Heart left ventricle (tissue), 16 donors: ENCODE measurements around the gene COMTD1. TPM values are rescaled to one million over a fixed set of nuclear protein-coding genes. Genes with fewer than 3 reads are reported as not detected.
A peak's percentile ranks its signal among the peaks of the same experiment; 100 is the strongest.

ENCODE experiments used
- ATAC-seq, 4 donors: fragments of 200-7000 bp; cut with Tn5 transposase; one replicate each; pipeline ENCODE4 v1.9.1; 2020 to 2022; ENCODE audit warnings: moderate library complexity in 4 of 4, mild to moderate bottlenecking in 3 of 4, moderate number of reproducible peaks in 1 of 4
- DNase-seq, 5 donors: peaks; one replicate each; pipeline ENCODE4 v3.0.0-alpha.2; 2020
- H3K27ac ChIP-seq, 12 donors: fragments of 200-600 bp; sonication (generic) in 4 of 12; one replicate each; pipeline versions ENCODE4 v1.5.0 to v1.8.0; 2016 to 2022; ENCODE audit warnings: mild to moderate bottlenecking in 2 of 12
- H3K27me3 ChIP-seq, 9 donors: fragments of 200-600 bp; sonication (generic) in 2 of 9; one replicate each; pipeline versions ENCODE4 v1.5.1 to v1.8.0; 2016 to 2022; ENCODE audit warnings: mild to moderate bottlenecking in 3 of 9
- H3K36me3 ChIP-seq, 9 donors: fragments of 200-600 bp; sonication (generic) in 2 of 9; one replicate each; pipeline versions ENCODE4 v1.5.0 to v1.8.0; 2018 to 2022; ENCODE audit warnings: mild to moderate bottlenecking in 2 of 9
- H3K4me1 ChIP-seq, 12 donors: fragments of 200-600 bp; sonication (generic) in 4 of 12; one replicate each; pipeline versions ENCODE4 v1.5.0 to v1.8.0; 2016 to 2022; ENCODE audit warnings: mild to moderate bottlenecking in 3 of 12
- H3K4me3 ChIP-seq, 12 donors: fragments of 200-600 bp; sonication (generic) in 4 of 12; one replicate each; pipeline versions ENCODE4 v1.5.0 to v1.8.0; 2017 to 2022; ENCODE audit warnings: mild to moderate bottlenecking in 9 of 12, moderate library complexity in 4 of 12
- H3K9me3 ChIP-seq, 12 donors: fragments of 200-600 bp; sonication (generic) in 4 of 12; one replicate each; pipeline versions ENCODE4 v1.5.0 to v1.8.0; 2016 to 2022; ENCODE audit warnings: mild to moderate bottlenecking in 1 of 12
- CTCF ChIP-seq, 12 donors: fragments of 200-600 bp; sonication (generic) in 4 of 12; IDR thresholded peaks; one replicate each; pipeline versions ENCODE4 v1.5.0 to v1.8.0; 2018 to 2022; ENCODE audit warnings: antibody characterized with exemption in 12 of 12, mild to moderate bottlenecking in 5 of 12
- POLR2A ChIP-seq, 2 donors: fragments of 450-650 bp; IDR thresholded peaks; one replicate each; pipeline ENCODE4 v1.6.1; 2017; ENCODE audit warnings: antibody characterized with exemption in 2 of 2, mild to moderate bottlenecking in 2 of 2, moderate library complexity in 2 of 2
- WGBS, 4 donors: extraction: QIAGEN DNeasy Blood & Tissue Kit in 2 of 4; methylation state at CpG; one replicate each; pipeline versions ENCODE4 v1.1.5 to v1.1.7; 2013 to 2018; 5-methylcytosine and 5-hydroxymethylcytosine counted together
- intact Hi-C, 10 donors: fragments of 100-400 bp; cut with DNase I; formaldehyde crosslinking; loops; one replicate each; pipeline versions ENCODE4 v1.11.1 to v1.14.2; 2022
- polyA plus RNA-seq, 2 donors: library from polyadenylated mRNA; stranded (reverse); fragments of 200-250 nt; gene quantifications; one replicate each; pipeline ENCODE4 v1.2.3, GENCODE V29; 2013
- total RNA-seq, 9 donors: library from RNA; depleted of rRNA in 2 of 9; stranded (reverse); fragments of >200 nt in 2 of 9; fragmentation: NEBNext Ultra II Directional in 3 of 9; extraction: Animal tissue kit (Norgen Biotek cat#: 25700) in 3 of 9; gene quantifications; one replicate each; pipeline versions ENCODE4 v1.1.0 to v1.2.4, GENCODE V29; 2016 to 2023
- donor health status: ischemic (EF 13 %, LVEDD 7.1; RV severe dilation, severe dysfunction).
- donor health status: healthy with polysubstance abuse.
- donor health status: DM: no; HTN: yes; CAD: no.
- donor health status: DM: no; HTN: no; CAD: no.
- donor health status: ischemic (EF 25% LVEDD 6.9; RV normal size, moderate dysfunction).
- donor health status: ischemic (EF 25% LVEDD 5.7; RV mildly dilated, moderate dysfunction).
- donor health status: healthy.
- donor health status: DM: yes; HTN: yes; CAD: no.
- donor health status: ischemic (EF 35%, LVEDD 5.7; RV mildly dilated, moderate dysfunction).
- donor health status: nonischemic (EF 11% LVEDD 7.7; RV severe dilation, severe dysfunction).
- donor health status: DM: yes; HTN: yes; CAD: no.
- donor health status: PGD.
- donor health status: ischemic (EF 29% LVEDD 5.4; RV normal size, mild dysfunction).
- donor health status: nonischemic (EF 23%, LVEDD 6.1; RV moderate dilation, normal function).

COMTD1 gene
- total and polyA plus RNA-seq, 11 donors = 20.8 to 124 (median 38.7) TPM

GRCh38 chr10:75263806-75264205 is 28.0 kb upstream of the COMTD1 start:
- intact Hi-C loops = no loop called here
- Histone ChIP-seq H3K4me1 (no peaks in the 10 kb centered on the region), H3K36me3 (no peaks in the 10 kb centered on the region), H3K4me3 (no peak overlapping the region), H3K27me3 (no peaks in the 10 kb centered on the region), H3K9me3 (peaks cover 0 to 6% (median 0%) of the 10 kb centered on the region in 12 donors), H3K27ac (no peak overlapping the region)
- 83 to 98% (median 92%) methylated on average over 1 of the region's 1 CpG for WGBS, 4 donors
- ATAC-seq = peak; percentile 9 to 63 (median 44)
- TF ChIP-seq CTCF (IDR thresholded peaks at IDR 0.05) = no peak
- TF ChIP-seq POLR2A (IDR thresholded peaks at IDR 0.05) = no peak
- no peak for DNase-seq

- intact Hi-C loops = no loop called here
- no peak overlapping the region for H3K27ac ChIP-seq
- TF ChIP-seq POLR2A (IDR thresholded peaks at IDR 0.05) (no peak), CTCF (IDR thresholded peaks at IDR 0.05) (no peak)
- H3K9me3 ChIP-seq = peaks cover 0 to 6% (median 0%) of the 10 kb centered on the region in 12 donors
- H3K27me3 ChIP-seq = no peaks in the 10 kb centered on the region
- no peak overlapping the region for H3K4me3 ChIP-seq
- no peaks in the 10 kb centered on the region for H3K4me1 ChIP-seq
- H3K36me3 ChIP-seq = no peaks in the 10 kb centered on the region
- WGBS, 4 donors = 68 to 78% (median 74%) methylated on average over 25 of the region's 25 CpGs
- ATAC-seq (no peak), DNase-seq (no peak)
These were observed 26.3 kb upstream of the COMTD1 start for GRCh38 chr10:75261813-75262705.

GRCh38 chr10:75260990-75261389 is 25.2 kb upstream of the COMTD1 start:
- Histone ChIP-seq H3K27me3 (no peaks in the 10 kb centered on the region), H3K36me3 (no peaks in the 10 kb centered on the region), H3K9me3 (peaks cover 0 to 6% (median 0%) of the 10 kb centered on the region in 12 donors), H3K27ac (no peak overlapping the region), H3K4me3 (no peak overlapping the region), H3K4me1 (no peaks in the 10 kb centered on the region)
- TF ChIP-seq CTCF (IDR thresholded peaks at IDR 0.05) (no peak), POLR2A (IDR thresholded peaks at IDR 0.05) (no peak)
- intact Hi-C loops = no loop called here
- DNase-seq = no peak
- WGBS, 4 donors = 63 to 100% (median 73%) methylated on average over 1 to 3 of the region's 3 CpGs
- no peak for ATAC-seq

GRCh38 chr10:75254739-75255138 is 19.0 kb upstream of the COMTD1 start:
- Histone ChIP-seq H3K4me3 (no peak overlapping the region), H3K9me3 (peaks cover 0 to 40% (median 19%) of the 10 kb centered on the region in 12 donors), H3K27me3 (no peaks in the 10 kb centered on the region), H3K27ac (no peak overlapping the region), H3K4me1 (no peaks in the 10 kb centered on the region), H3K36me3 (no peaks in the 10 kb centered on the region)
- intact Hi-C loops = no loop called here
- TF ChIP-seq POLR2A (IDR thresholded peaks at IDR 0.05) (no peak), CTCF (IDR thresholded peaks at IDR 0.05) (no peak)
- WGBS, 4 donors = 98 to 99% (median 99%) methylated on average over 2 of the region's 2 CpGs
- no peak for DNase-seq
- no peak for ATAC-seq
